Hematopoietic multipotent progenitor cell (in vitro differentiated cells): Measurements from ENCODE around the gene CPVL. TPM values are rescaled to one million over a fixed set of nuclear protein-coding genes. Genes with fewer than 3 reads are reported as not detected.

Experiments used
- DNase-seq, 3 donors: peaks; one replicate each; pipeline ENCODE4 v3.0.0-alpha.2; 2011 to 2015; ENCODE audit warnings: low read depth in 2 of 3, low spot score in 2 of 3
- total RNA-seq: library from RNA; depleted of rRNA; stranded (reverse); fragments of >200 nt; gene quantifications from one replicate; pipeline ENCODE4 v1.2.3, GENCODE V29; 2012

The CPVL gene
- total RNA-seq, 1 donor = 42.0 TPM

DNA sequence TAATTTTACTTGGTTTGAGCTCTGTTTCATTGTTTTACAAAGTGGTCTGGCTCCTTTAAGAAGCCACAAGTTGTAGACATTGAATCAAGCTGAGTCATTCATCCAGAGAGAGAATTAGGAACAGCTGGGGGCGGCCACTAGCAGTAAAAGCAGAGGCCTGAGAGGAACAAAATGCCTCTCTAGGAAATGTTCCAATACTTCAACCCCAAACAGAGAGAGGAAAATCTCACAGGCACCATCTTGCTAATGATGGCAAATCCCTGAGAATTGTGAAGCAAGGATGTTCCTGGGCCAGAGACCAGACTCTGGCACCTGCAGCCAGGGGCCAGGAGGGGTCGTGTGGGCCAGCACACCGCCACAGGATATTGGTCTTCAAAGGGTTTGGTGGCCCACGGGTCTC is 161.7 kb downstream of the CPVL start:
- peak in 2 of 3 donors; percentile 29 to 73 for DNase-seq

DNA sequence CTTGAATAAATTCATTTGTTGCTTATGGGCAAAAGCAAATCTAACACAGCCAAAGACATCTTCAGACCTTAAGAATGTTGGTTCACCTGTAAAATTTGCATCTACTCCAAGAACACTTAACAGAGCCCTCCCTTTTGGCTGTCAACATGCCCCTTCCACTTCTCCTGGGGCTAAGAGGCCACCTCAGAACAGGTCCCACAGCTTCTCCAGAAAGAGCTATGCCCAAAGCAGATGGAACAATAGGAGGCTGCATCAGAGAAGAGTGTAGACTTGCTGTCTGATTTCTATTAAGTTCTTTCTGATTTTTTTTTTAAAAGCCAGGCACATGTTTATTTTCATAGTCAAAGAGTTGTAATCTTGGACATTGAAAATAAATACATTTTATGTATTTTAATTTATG is 162.1 kb downstream of the CPVL start:
- DNase-seq = no peak

DNA sequence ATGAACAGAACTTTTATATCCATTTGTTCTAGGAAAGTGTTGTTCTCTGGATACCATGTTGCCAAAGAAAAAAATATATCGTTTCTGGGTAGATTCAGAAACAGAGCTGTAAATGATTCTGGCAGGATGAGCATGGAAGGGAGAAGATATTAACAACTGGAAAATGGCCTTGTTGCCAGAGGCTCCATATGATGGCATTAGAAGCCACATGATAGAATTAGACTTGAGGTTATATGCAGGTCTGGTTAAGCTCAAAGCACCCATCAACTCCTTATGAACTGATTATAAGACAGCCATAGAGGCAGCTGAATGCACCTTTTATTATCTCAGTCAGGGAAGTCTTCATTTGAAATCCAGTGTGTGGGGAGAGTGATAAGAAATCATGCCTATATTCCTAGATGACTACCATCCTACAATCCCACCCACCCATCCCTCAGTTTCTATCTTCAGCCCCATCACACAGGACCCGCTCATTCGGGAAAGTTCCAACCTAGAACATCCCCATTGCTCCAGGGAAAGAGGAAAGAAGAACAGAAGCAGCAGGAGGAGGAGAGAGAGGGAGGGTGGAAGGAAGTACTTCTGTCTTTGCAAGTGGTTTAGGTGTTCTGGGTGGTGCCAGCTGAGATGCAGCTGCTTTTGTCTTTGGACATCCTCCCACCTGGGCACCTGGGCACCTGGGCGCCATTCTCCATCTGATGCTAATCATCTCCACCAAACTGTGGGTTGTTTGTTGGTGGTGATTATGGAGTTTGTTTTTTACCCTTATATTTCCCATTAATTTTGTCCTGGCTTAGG is 162.7 kb downstream of the CPVL start:
- DNase-seq = no peak

GRCh38 chr7:28981161-28981465 is 165.2 kb downstream of the CPVL start:
- DNase-seq = no peak

DNA sequence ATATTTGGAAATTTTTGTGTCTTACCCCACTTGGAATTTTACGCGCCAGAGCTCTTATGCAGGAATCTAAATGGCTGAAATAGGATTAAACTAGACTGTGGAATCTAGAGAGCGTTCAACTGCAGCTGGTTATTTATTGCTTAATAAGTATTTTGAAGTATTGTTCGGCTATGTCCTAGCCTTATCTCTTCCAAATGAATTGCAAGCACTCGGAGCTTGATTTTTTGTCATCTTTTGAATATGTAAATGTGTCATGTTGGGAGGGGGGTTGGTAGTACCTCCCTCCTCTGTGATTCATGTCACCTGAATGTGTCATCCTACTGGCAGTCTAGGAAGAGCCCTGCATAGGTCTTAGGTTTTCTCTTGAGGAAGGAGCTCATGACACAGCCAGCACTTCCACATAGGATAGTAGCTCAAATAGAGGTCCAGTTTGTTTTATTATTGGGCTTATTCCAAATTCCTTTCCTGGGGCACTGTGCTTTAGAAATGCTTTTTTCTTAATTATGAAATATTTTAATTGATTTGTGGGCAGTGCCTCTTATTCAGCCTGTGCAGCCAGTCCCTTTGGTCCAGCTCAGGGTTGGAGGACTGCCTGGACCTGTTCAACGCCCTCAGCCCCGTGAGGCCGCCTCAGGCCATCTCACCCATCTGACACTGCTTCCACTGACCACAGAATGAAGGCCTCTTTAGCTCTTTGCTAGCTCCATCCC is 165.7 kb downstream of the CPVL start:
- no peak for DNase-seq

GRCh38 chr7:28979776-28980175 is 166.6 kb downstream of the CPVL start:
- no peak for DNase-seq

DNA sequence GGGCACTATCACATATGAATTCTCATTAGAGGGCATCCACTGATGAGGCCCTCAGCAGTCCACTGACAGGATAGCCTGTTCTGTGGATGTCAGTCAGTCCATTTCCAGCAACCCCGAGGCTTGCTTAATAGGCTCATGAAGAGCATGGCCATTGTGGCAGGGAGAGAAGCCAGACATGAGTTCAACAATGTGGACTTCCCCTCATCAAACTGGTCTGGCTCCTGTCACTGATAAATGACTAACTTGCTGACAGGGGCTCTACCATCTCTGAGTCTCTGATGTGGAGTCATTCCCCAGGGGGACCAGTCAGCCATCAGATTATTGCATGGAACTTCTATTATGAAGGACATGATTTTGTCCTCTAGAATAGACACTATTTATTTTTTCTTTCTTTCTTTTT is 168.5 kb downstream of the CPVL start:
- DNase-seq = no peak

- no peak for DNase-seq
Observed at GRCh38 chr7:28976022-28976421, 170.3 kb downstream of the CPVL start.

- no peak for DNase-seq
Observed at GRCh38 chr7:28973591-28973990, 172.7 kb downstream of the CPVL start.

DNA sequence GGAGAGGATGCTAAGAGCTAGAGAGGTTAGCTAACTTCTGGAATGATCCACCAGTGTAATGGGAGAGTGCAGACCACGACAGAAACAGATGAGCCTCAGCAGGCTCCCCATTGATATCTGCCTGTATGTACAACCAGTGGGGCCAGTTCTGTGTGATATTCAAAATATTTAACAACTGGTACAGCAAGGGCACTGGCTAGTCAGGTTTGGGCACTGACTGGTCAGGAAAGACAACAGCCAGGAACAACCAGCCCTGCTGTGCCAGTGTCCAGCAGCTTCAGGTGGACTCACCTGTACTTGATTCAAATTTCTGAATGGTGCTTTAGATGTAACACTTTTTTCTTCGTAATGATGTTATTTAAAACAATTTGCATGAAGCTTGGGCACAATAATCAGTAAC is 182.3 kb downstream of the CPVL start:
- DNase-seq = no peak

GRCh38 chr7:28961972-28962371 is 184.4 kb downstream of the CPVL start:
- DNase-seq = no peak

GRCh38 chr7:28960071-28960840 is 186.1 kb downstream of the CPVL start:
- no peak for DNase-seq

DNA sequence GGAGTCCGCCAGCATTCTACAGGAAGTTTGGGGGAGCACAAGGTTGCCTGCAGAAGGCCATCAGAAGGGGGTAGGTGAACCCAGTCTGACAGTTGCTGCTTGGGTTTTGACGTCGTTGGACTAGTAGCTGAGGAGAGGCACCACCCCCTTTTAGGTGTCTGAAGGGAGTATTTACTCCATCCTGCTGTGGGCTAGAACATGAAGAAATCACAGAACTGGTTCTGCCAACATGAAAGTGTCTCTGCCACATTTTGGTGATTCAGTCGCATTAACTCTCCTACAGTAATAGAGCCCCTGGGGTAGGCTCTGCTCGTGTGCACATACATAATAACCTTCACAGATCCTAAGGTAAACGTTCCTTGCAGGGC is 187.4 kb downstream of the CPVL start:
- DNase-seq = no peak

DNA sequence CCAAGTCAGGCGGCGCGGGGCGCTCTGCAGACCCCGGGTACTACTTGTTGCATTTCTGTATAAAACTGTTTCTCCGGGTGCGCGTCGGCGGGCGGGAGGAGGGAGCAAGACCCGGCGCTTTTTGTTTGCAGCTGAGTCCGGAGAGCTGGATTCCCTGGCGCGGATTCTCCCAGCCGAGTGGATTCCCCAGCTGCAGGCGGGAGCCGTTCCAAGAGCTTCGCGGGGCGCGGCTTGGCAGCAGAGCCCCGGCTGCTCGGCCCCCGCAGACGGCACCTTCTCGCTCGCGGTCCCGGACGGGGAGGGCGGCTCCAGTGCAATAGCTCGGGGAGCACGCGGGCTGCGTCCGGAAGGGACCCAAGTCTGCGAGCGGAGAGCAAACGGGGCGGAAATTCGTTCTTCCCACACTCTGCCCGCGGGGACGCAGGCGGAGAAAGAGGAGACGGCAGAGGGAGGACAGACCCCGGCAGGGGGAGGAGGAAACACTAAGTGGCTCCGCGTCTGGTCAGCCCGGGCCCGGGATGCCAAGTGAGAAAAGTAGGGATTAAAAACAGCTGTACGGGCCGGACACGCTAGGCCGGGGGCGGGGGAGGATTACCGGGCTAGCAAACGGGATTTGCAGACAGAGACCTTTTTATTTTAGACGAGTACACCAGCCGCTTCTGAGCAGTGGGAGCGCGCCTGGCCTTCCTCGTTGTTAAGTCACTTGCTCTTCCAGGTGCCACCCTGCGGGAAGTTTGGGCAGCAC is 187.9 kb downstream of the CPVL start, which contains the start of gene TRIL:
Gene TRIL, minus strand, starts transcription at position 96 of the 745 bp plus-strand sequence. CDS start 284 bp downstream, outside the sequence.
- DNase-seq = peak in 1 of 3 donors; percentile 32

DNA sequence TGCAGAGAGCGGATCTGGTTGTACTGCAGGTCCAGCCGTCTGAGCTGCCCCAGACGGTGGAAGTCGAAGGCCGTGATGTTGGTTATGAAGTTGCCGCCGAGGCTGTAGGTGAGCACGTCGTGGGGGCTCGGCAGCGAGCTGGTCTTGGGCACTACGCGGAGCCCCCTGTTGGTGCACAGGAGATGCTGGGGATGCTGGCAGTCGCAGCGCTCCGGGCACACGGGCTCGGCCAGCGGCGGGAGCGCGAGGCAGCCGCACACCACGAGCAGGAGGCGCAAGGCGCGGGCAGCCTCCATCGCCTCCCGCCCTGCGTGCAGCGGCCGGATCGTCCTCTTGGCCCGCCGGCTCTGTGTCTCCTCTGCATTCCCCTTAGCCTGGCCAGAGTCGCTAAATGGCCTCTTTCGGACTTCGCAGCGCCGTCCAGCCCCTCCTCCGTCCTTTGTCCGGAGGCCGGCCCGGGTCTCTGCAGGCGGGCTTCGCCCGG is 188.5 kb downstream of the CPVL start:
- DNase-seq = peak in 2 of 3 donors; percentile 13 to 18

DNA sequence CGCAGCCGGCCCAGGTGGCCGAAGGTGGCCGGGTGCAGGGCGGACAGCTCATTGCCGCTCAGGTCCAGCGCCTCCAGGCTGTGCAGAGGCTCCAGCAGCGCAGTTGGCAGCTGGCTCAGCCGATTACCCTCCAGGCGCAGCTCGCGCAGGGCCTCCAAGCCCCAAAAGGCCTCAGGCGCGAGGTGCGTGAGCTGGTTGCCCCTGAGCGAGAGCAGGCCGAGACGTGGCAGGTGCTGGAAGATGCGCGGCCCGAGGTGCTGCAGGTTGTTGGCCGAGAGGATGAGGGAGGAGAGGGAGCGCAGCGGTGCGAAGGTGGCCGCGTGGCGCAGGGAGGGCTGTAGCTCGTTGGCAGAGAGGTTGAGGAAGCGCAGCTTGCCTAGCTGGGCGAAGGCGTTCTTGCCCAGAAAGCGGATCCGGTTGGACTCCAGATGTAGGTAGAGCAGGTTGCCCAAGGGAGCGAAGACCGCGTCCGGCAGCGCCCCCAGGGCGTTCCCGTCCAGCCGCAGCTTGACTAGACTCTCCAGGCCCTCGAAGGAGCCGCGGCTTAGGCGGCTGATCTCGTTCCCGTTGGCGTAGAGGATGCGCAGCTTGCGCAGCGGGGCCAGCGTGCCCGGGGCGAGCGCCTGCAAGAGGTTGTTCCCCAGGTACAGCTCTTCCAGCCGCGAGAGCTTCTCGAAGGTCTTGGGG is 189.1 kb downstream of the CPVL start:
- peak in 2 of 3 donors; percentile 30 to 44 for DNase-seq

GRCh38 chr7:28956608-28957063 is 189.7 kb downstream of the CPVL start:
- peak in 2 of 3 donors; percentile 48 to 53 for DNase-seq

DNA sequence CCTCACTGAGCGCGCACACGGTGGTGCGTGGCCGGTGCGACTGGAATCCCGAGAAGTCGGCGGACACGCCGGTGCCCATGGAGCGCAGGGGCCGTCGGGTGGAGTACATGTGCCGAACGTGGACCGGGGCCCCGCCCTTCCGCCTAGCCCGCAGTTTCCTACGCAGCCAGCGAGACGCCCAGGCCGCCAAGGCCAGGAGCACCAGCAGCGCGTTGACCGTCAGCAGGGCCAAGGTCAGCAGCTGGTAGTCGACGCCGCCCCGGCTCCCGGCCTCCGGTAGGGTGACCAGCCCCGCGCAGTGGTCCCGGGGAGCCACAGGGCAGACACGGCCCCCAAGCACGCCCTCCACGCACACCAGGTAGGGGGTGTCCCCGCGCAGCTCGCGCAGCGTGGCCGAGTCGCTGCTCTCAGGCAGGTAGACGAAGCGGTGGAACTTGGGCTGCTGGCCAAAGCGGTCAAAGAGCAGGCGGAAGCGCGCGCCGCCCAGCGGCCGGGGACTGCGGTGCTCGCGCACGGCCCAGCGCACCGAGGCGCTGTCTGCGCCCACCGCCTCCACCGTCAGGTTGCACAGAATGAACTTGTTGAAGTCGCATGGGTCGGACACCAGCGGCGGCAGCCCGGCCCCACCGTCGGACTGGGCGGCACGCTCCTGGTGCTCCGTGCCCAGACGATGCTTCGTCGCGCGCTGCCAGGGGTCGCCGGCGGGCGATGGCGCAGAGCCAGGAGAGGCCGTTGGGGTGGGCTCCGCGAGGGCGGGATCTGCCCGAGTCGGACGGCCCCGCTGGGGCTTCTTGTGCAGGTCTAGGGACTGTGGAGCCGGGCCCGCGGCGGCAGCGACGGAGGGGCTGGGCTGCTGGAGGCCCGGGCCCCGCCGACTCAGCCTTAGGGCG is 190.4 kb downstream of the CPVL start:
- DNase-seq = peak in 2 of 3 donors; percentile 58 to 60

- DNase-seq = no peak
Observed at GRCh38 chr7:28955356-28955717, 191.0 kb downstream of the CPVL start.
